Ovary (tissue), 3 donors: ENCODE data around the gene TUBB4B.
"Not testable (repeated sequence)": the region's sequence is repeated elsewhere in the genome, so short reads cannot be mapped to it uniquely, and the experiment has no call there.

Experiments used
- CTCF ChIP-seq, 3 donors: fragments of 450-650 bp in 2 of 3; fragments of 200-600 bp in 1 of 3; IDR thresholded peaks; one replicate each; pipeline versions ENCODE4 v1.5.1 to v1.8.0; 2016 to 2022; ENCODE audit warnings: antibody characterized with exemption in 3 of 3, mild to moderate bottlenecking in 1 of 3
- POLR2A ChIP-seq: fragments of 450-650 bp; IDR thresholded peaks from one replicate; pipeline ENCODE4 v1.6.1; 2017; ENCODE audit warnings: antibody characterized with exemption, mild to moderate bottlenecking, moderate library complexity
- donor health status: DM: no; HTN: no; CAD: no.

DNA sequence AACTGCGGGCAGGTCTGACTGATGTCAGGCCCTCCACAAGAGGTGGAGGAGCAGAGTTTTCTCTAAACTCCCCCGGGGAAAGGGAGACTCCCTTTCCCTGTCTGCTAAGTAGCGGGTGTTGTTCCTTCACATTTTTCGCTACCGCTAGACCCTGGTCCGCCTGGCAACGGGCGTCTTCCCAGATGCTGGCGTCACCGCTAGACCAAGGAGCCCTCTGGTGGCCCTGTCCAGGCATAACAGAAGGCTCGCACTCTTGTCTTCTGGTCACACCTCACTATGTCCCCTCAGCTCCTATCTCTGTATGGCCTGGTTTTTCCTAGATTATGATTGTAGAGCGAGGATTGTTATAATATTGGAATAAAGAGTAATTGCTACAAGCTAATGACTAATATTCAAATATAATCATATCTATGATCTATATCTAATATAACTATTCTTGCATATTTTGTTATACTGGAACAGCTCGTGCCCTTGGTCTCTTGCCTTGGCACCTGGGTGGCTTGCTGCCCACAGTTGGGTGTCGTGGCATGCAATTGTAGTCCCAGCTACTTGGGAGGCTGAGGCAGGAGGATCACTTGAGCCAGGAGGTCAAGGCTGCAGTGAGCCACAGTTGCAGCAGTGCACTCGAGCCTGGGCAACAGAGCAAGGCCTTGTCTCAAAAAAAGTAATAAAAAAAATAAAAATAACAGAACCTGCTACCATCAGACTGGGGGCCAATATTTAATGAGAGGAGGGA lies 21.3 kb downstream of the TUBB4B start:
- TF ChIP-seq POLR2A: not testable (repeated sequence)
- TF ChIP-seq CTCF (IDR thresholded peaks at IDR 0.05): peak in 1 of 3 donors; percentile 18
